ENCODE data around the gene HAL.
A peak's percentile ranks its signal among the peaks of the same experiment; 100 is the strongest.

The HAL gene

DNA sequence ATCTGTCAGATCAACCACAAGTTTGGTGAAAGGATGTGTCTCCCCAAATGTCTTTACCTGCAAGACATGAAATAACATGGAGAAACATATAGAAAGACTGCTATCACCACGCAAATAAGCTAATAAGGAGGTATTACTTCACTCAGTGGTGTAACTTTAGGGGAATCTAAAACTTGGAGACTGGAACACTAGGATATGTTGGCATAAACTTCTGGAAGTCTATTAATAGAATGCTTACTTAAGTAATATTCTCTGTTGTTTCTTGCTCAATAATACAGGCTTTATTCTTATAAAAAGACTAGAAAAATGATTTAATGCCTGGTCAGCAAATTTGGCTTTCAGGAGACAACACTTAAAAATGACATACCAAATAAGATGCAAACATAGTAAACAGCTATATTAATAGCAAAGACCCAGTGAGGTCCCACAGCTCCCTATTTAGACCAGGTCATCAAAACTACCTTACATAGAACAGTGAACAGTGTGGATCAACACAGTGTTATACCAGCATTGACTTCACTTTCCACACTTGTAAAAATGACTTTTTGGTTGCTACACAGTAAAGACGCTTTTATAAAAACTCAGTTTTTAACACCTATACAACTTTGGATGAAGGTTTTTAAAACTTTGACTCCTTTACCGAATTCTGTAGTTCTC is 18.9 kb upstream of the HAL start:
- no peak for DNase-seq (ENCODE audit: low spot score)

DNA sequence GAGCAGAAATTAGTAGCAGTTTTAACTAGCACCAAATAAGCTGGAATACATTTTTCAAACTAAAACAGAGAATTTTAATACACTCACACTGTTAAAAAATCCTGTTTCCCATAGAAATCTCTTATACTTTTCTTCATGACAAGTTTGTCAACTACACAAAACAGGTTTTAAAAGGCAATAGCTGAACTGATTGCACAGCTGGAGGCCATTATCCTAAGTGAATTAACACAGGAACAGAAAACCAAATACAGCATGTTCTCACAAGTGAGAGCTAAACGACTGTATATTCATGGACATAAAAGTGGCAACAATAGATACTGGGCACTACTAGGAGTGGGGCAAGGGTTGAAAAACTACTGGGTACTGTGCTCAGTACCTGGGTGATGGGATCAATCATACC is 11.6 kb upstream of the HAL start:
- no peak for DNase-seq (ENCODE audit: low spot score)

GRCh38 chr12:96006727-96007126 is 10.6 kb upstream of the HAL start:
- DNase-seq (ENCODE audit: low spot score), result no peak

GRCh38 chr12:96000858-96001257 is 4.7 kb upstream of the HAL start:
- DNase-seq (ENCODE audit: low spot score), result no peak

- DNase-seq (ENCODE audit: low spot score), result no peak
These were observed 3.3 kb upstream of the HAL start for GRCh38 chr12:95999484-95999883.

GRCh38 chr12:95998611-95999286 is 2.6 kb upstream of the HAL start:
- DNase-seq (ENCODE audit: low spot score), result peak; percentile 67

DNA sequence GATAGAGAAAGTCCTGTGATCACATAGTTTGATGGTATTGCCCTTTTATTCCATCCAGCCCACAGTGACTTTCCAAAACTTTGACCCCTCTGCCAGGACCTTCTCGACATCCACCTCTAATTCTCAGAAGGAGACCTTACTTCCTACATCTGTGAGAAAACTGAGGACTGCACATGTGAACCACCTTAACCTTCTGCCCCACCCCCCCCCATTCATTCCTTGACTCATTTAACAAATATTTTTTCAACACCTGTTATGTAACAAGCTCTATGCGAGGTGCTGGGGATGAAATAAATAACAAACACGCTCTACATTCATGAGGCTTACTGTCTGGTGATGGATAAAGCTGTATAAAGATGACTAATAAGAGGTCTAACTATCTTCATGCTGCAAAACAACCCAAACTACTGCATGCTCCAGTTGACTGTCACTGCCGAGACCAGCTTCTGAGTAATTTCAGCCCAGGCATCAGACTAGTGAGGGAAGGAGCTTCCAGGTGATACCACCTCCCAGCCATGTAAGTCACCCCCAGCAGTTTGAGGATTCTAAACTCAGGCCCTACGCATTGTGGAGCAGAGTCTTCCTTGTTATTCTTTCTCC is 1.9 kb upstream of the HAL start:
- no peak for DNase-seq (ENCODE audit: low spot score)

GRCh38 chr12:95997276-95997675 is 1.1 kb upstream of the HAL start:
- DNase-seq (ENCODE audit: low spot score), result no peak

GRCh38 chr12:95995238-95996031 is 709 bp downstream of the HAL start:
- DNase-seq (ENCODE audit: low spot score), result no peak

DNA sequence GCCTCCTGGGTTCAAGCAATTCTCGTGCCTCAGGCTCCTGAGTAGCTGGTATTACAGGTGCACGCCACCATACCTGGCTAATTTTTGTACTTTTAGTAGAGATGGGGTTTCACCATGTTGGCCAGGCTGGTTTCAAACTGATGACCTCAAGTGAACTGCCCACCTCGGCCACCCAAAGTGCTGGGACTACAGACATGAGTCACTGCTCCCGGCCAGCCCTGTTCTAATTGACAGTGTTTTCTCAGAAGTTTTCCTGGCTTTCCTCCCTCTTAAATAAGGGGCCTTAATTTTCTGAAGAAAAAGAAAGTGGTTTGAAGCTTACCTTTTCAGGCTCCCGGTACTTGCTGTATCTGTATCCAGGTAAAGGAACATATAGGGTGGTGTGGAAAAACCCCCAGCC is 1.7 kb downstream of the HAL start:
- no peak for DNase-seq (ENCODE audit: low spot score)

DNA sequence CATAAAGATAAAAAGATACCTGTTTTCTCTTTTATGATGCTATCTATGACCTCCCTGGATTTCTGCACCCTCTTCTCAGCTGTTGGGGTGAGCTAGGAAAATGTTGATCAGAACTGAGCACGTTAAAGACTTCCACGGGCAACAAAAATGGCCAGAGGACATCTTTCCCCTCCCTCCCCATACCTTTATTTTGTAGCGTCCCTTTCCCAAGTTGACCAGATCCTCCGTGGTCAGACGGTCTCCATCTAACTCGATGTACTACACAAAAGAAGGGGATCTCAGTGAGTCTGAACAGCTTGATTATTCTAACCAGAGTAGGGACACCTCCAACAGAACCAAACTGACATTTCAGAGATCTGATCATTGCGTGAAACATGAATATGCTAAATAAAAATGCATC is 2.2 kb downstream of the HAL start:
- no peak for DNase-seq (ENCODE audit: low spot score)

DNA sequence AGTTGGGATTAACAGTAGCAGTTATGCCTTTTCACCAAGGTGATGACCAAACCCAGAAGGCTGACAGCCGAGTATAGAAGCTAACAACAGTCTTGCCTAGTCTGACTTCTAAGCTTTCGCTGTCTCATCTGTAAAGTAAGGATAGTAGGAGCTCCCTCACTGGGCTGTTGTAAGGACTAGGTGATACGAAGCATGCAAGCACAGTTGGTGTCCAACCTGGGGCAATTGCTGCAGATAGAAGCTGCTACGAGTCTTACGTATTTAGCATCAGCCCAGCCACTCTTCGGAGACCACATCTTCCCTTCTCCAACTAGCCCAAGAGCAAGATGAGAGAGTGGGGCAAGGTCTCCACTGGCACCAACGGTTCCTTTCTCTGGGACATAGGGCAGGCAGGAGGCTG is 6.0 kb downstream of the HAL start:
- DNase-seq (ENCODE audit: low spot score), result no peak

GRCh38 chr12:95989504-95990123 is 6.5 kb downstream of the HAL start:
- DNase-seq (ENCODE audit: low spot score), result no peak

DNA sequence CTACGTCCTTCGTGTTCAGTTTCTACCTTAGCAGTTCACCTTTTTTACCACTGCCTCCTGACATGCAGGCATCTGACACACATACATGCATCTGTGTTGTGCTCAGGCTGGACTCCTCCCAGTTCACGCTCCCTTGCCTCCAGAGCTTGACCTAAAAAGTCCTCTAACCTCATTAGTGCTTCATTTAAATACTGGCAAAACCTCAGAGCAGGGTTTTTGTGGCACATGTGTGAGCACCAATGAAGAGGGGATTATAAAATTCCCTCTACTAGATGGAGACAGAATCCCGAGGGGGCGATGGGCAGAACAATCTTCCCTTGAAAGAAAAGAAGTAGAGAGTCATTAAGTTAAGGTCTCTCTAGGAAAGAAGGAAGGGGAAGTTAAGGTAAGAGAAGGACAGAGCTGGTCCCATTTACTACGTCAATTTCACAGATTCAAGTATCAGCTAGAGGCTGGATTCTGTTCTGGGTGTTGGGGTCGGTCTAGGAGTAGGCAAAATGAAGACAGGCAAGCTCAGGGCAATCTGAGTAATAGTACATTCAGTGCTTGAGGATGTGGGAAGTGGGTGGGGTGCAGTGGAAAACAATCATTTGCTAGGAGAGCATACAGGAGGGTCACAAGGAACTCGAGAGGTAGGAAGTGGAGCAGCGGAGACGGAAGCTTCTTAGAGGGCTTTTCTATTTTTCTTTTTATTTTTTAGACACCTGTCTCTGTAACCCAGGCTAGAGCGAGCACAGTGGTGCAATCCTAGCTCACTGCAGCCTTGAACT is 7.5 kb downstream of the HAL start:
- DNase-seq (ENCODE audit: low spot score), result no peak

DNA sequence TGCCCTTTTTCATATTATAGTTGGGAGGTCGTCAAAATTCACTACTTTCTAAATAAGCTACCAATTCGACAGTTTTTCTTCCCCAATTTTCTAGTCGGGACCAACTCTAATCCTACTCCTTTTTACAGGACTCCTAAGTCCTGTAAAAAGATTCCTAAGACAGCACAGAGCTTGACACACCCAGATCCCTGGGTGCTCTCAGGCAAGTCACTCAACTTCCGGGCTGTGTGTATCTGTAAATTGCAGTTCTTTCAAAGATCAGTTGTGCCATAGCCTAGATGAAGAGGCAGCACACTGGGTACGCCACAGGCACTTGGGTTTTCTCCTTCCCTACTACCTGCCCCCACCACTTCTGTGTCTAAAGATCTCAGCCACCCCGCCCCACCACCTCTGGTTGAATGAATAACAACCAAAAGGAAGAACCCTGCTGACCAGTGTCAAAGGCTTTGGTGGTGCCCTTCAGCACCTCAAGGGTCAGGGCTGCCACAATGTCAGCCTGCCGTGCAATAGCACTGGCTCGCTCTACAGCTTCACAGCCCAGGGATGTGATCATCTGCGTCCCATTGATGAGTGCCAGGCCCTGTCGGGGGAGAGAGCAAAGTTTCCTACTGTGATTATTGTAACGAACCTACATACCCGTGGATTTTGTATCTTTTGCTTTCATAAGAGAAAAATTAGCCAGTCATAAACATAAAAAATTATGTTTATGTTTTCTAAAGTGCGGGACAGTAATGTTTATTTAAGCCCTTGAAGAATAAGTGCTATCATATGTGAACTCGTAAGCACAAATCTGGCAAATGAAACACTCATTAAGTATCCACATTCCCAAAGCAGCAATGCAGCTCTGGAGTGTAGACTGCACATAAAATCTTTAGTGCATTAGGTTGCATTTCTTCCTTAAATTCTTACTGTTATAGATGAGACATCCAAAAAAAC is 9.2 kb downstream of the HAL start:
- no peak for DNase-seq (ENCODE audit: low spot score)

DNA sequence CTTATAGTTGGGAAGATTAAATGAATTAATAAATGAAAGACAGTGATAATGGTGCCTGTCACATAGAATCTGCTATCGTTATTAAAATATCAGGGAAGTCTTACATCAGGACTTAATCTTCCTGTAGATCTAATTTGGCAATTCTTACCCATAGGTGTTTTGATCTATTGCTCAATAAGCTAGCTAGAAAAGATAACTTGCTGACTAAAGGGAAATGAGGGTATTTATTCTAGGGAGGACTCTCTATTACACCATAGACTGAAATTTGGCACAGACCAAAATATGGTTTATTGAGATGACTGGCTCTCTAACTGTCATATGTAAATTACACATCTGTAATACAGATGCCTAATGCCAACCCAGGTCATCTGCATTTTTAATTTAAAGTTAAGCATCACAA is 11.5 kb downstream of the HAL start:
- DNase-seq (ENCODE audit: low spot score), result no peak

- no peak for DNase-seq (ENCODE audit: low spot score)
These were observed 13.5 kb downstream of the HAL start for GRCh38 chr12:95982602-95983001.

DNA sequence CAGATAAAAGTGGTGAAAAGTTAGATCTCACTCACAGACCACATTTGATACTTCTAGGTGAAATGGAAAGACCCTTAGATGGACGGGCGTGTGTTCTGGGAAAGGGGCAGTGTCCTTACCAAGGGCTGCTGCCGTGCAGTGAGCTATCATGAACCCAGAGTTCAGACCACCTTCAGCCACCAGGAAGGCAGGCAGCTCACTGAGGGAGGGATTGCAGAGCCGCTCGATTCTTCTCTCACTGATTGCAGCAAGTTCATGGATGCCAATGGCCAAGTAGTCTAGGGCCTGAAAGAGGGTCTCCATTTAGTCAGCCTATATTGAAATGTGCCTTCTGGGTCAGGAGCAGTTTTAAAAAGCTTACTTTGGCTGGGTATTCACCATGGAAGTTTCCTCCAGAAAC is 15.7 kb downstream of the HAL start:
- DNase-seq (ENCODE audit: low spot score), result no peak

DNA sequence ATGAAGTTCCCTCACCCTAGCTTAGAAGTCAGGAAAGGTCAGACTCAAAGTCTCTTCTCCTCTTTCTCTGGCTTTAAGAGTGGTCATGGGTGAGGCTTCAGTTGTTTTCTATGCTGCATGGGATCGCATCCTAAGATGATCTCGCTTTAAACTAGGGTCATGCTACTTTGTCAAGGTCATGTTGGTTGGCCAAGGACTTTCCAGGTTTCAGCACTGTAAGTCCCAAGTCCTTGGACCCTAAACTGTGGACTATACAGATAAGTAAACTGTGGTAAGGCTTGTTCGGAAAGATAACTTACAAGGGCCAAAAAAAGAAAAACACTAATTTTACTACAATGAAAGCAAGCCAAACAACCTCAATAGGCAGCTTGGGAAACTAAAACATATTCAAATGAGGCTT is 17.4 kb downstream of the HAL start:
- DNase-seq (ENCODE audit: low spot score), result no peak

DNA sequence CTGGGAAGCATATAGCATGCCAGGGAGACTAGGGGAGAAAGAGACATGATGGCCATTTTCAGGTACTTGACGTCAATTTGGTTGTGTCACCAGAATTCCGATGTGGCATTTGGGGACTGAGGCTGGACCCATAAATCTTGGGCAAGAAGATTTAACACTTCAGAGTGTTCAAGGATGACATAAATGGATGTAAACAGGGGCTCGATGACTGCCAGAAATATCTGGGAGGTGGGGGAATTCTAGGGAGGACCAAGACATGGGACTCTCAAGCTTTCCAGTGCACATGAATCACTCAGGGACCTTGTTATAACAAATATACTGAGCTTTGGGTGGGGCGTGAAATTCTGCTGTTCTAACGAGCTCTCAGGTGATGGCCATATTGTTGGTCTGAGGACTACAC is 17.8 kb downstream of the HAL start:
- DNase-seq (ENCODE audit: low spot score), result no peak

All from globus pallidus (tissue), 1 donor.